IMR-90 (cell line): ENCODE data around the gene PTGES2. TPM values are rescaled to one million over a fixed set of nuclear protein-coding genes. Genes with fewer than 3 reads are reported as not detected.

Experiments
- ATAC-seq: fragments of 200-7000 bp; cut with Tn5 transposase; 2 replicates; pipeline ENCODE4 v1.9.1; 2020; ENCODE audit warnings: low read depth, mild to moderate bottlenecking, moderate library complexity
- BruUV-seq: library from RNA; stranded (reverse); fragments of 400-500 nt; replicated peaks from 2 replicates; lab custom pipeline; 2021; lab: Mats Ljungman, UMichigan
- CTCF ChIA-PET: fragments of 300-600 bp; formaldehyde crosslinking; extraction: SDS; loops from one replicate; lab custom pipeline; 2021; ENCODE audit warnings: antibody characterized with exemption; lab: Yijun Ruan, JAX
- POLR2A ChIA-PET: fragments of 300-600 bp; sonication (Branson Sonifier 250); formaldehyde crosslinking; loops from one replicate; lab custom pipeline; 2022; ENCODE audit warnings: antibody characterized with exemption; ENCODE audit not compliant: unreplicated experiment; lab: Charles Lee
- DNase-seq: peaks from one replicate; pipeline ENCODE4 v3.0.0; 2013
- H2AFZ ChIP-seq: replicated peaks from 2 replicates; pipeline ENCODE3; 2013; ENCODE audit warnings: low read length, mild to moderate bottlenecking; ENCODE audit not compliant: poor library complexity
- H2AK5ac ChIP-seq: 2 replicates; pipeline ENCODE4 v1.6.1; 2013; ENCODE audit warnings: low read depth, low read length, inconsistent platforms
- H2AK9ac ChIP-seq: replicated peaks from 2 replicates; pipeline ENCODE3; 2013; ENCODE audit warnings: mild to moderate bottlenecking, low read depth, low read length, moderate library complexity; ENCODE audit not compliant: poor library complexity
- H2BK120ac ChIP-seq: 2 replicates; pipeline ENCODE4 v1.6.1; 2013; ENCODE audit warnings: low read depth, low read length, inconsistent platforms
- H2BK15ac ChIP-seq: 3 replicates; pipeline ENCODE4 v1.6.1; 2013; ENCODE audit warnings: low read depth, low read length, inconsistent platforms
- H2BK20ac ChIP-seq: 2 replicates; pipeline ENCODE4 v1.6.1; 2013; ENCODE audit warnings: low read depth, mild to moderate bottlenecking, inconsistent platforms, low read length, moderate library complexity
- H2BK5ac ChIP-seq: 2 replicates; pipeline ENCODE4 v1.6.1; 2013; ENCODE audit warnings: mild to moderate bottlenecking, low read depth, low read length, inconsistent platforms; ENCODE audit not compliant: poor library complexity, severe bottlenecking
- H3K14ac ChIP-seq: replicated peaks from 2 replicates; pipeline ENCODE4 v1.6.1; 2013; ENCODE audit warnings: low read depth, low read length, inconsistent platforms
- H3K18ac ChIP-seq: 2 replicates; pipeline ENCODE4 v1.6.1; 2013; ENCODE audit warnings: low read depth, low read length, control low read depth
- H3K23ac ChIP-seq: 2 replicates; pipeline ENCODE4 v1.6.1; 2013; ENCODE audit warnings: low read depth, low read length, inconsistent platforms
- H3K27ac ChIP-seq: 2 replicates; pipeline ENCODE4 v1.5.1; 2013; ENCODE audit warnings: mild to moderate bottlenecking, control low read depth, low read length; ENCODE audit not compliant: insufficient read depth
- H3K27me3 ChIP-seq: 2 replicates; pipeline ENCODE4 v1.6.1; 2013; ENCODE audit warnings: low read length; ENCODE audit not compliant: control insufficient read depth, insufficient read depth
- H3K36me3 ChIP-seq: 2 replicates; pipeline ENCODE4 v1.6.1; 2013; ENCODE audit warnings: low read length, mixed read lengths; ENCODE audit not compliant: control insufficient read depth, insufficient read depth
- H3K4ac ChIP-seq: 2 replicates; pipeline ENCODE4 v1.6.1; 2013; ENCODE audit warnings: low read depth, low read length, inconsistent platforms
- H3K4me1 ChIP-seq: 2 replicates; pipeline ENCODE4 v1.6.1; 2013; ENCODE audit warnings: low read length, mixed read lengths; ENCODE audit not compliant: control insufficient read depth, insufficient read depth
- H3K4me2 ChIP-seq: 2 replicates; pipeline ENCODE4 v1.6.1; 2013; ENCODE audit warnings: low read depth, mild to moderate bottlenecking, control low read depth, low read length, moderate library complexity
- H3K4me3 ChIP-seq: 2 replicates; pipeline ENCODE4 v1.5.1; 2013; ENCODE audit warnings: low read depth, mild to moderate bottlenecking, control low read depth, low read length, moderate library complexity; ENCODE audit not compliant: insufficient read depth
- H3K56ac ChIP-seq: 2 replicates; pipeline ENCODE4 v1.6.1; 2013; ENCODE audit warnings: low read length, inconsistent platforms; ENCODE audit not compliant: insufficient read depth; ENCODE audit errors: extremely low read depth
- H3K79me1 ChIP-seq, 2 experiments: 2 replicates each; pipeline ENCODE4 v1.6.1; 2013; ENCODE audit warnings: low read length in 2 of 2, inconsistent platforms in 1 of 2, low read depth in 1 of 2
- H3K9ac ChIP-seq: 2 replicates; pipeline ENCODE4 v1.6.1; 2013; ENCODE audit warnings: low read depth, low read length, control low read depth
- H3K9me1 ChIP-seq: 2 replicates; pipeline ENCODE4 v1.6.1; 2013; ENCODE audit warnings: low read length, inconsistent platforms; ENCODE audit not compliant: insufficient read depth
- H3K9me3 ChIP-seq: 2 replicates; pipeline ENCODE4 v1.6.1; 2013; ENCODE audit warnings: low read length; ENCODE audit not compliant: control insufficient read depth, insufficient read depth
- H4K20me1 ChIP-seq: 2 replicates; pipeline ENCODE4 v1.6.1; 2013; ENCODE audit warnings: low read length, inconsistent platforms; ENCODE audit not compliant: insufficient read depth
- H4K5ac ChIP-seq: 2 replicates; pipeline ENCODE4 v1.6.1; 2013; ENCODE audit warnings: mild to moderate bottlenecking, low read depth, low read length, control low read depth
- H4K8ac ChIP-seq, 2 experiments: 2 replicates each; pipeline ENCODE4 v1.6.1; 2013; ENCODE audit warnings: low read depth in 2 of 2, low read length in 2 of 2, control low read depth in 1 of 2, inconsistent platforms in 1 of 2
- H4K91ac ChIP-seq: 2 replicates; pipeline ENCODE4 v1.6.1; 2013; ENCODE audit warnings: low read depth, low read length, inconsistent platforms; ENCODE audit not compliant: insufficient read depth
- NFE2L2 ChIP-seq: fragments of 150-350 bp; IDR thresholded peaks from 2 replicates; pipeline ENCODE4 v1.6.1; 2016; ENCODE audit warnings: low read depth, mild to moderate bottlenecking, low read length
- RAD21 ChIP-seq: IDR thresholded peaks from 2 replicates; pipeline ENCODE4 v1.6.1; 2012; ENCODE audit warnings: low read length, improper control_type of control experiment
- WGBS, 2 experiments: methylation state at CpG; one replicate each; pipeline versions ENCODE4 v1.1.5 to v1.1.7; 2013; ENCODE audit warnings: missing lambda C conversion rate in 2 of 2; ENCODE audit not compliant: insufficient read length in 1 of 2; ENCODE audit errors: extremely low coverage in 2 of 2; 5-methylcytosine and 5-hydroxymethylcytosine counted together
- dilution Hi-C: fragments of 300-500 bp; cut with HindIII; formaldehyde crosslinking; loops from one replicate; pipeline ENCODE4 v1.14.3; 2018; ENCODE audit warnings: low sequenced_read_pairs; ENCODE audit not compliant: unreplicated experiment
- in situ Hi-C: fragments of 300-500 bp; cut with MboI; formaldehyde crosslinking; loops from 3 replicates; pipeline ENCODE4 v1.14.3; 2019; ENCODE audit warnings: low sequenced_read_pairs, inconsistent platforms, mixed read lengths
- intact Hi-C: fragments of 100-400 bp; cut with micrococcal nuclease; formaldehyde crosslinking; loops from 2 replicates; pipeline ENCODE4 v1.10.0; 2022
- polyA plus RNA-seq, 3 experiments: library from polyadenylated mRNA; depleted of rRNA; stranded (reverse); fragments of >200 nt; gene quantifications; 2 replicates each; pipeline ENCODE4 v1.2.3, GENCODE V29; 2012; ENCODE audit warnings: low replicate concordance in 1 of 3
- total RNA-seq: library from RNA; depleted of rRNA; stranded (reverse); fragments of >200 nt; gene quantifications from 2 replicates; pipeline ENCODE4 v1.2.3, GENCODE V29; 2012
- TF ChIP-seq, protein P1 (sequence below): fragments of 150-350 bp; IDR thresholded peaks from 2 replicates; pipeline ENCODE4 v1.6.1; 2016; ENCODE audit warnings: low read depth, mild to moderate bottlenecking, low read length, moderate library complexity, borderline replicate concordance
- TF ChIP-seq, protein P2 (sequence below): fragments of 150-350 bp; IDR thresholded peaks from 2 replicates; pipeline ENCODE4 v1.6.1; 2017; ENCODE audit warnings: mild to moderate bottlenecking, antibody characterized with exemption, low read length, low read depth

Gene PTGES2
- total and polyA plus RNA-seq, 2 of the 4 experiments (the other 2 are of a cell fraction), result 100 to 107 TPM

DNA sequence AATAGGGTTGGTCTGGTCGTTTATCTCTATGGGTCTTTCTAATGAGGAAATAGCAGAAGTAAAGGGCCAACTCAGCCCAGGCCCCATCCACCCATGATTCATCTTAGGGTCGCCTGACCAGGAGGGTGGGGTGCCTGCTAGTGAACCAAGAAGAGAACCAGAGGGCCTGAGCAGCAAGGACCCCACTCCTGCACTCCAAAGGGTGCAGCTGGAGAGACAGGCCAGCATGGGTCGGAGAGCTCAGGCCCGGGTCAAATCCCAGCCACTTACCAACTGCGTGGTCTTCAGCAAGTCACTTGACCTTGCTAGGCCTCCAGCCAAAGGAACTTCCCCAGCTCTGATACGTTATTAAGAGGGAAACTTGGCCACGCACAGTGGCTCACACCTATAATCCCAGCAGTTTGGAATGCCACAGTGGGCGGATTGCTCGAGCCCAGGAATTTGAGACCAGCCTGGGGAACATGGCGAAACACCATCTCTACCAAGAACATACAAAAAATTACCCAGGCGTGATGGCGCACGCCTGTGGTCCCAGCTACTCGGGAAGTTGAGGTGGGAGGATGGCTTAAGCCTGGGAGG is 36.9 kb upstream of the PTGES2 start:
- no peak overlapping the region for H3K4ac ChIP-seq
- no peak overlapping the region for H4K5ac ChIP-seq
- DNase-seq (peak; percentile 39), ATAC-seq (no peak)
- no peak overlapping the region for H3K9ac ChIP-seq
- H2BK120ac ChIP-seq, result no peak overlapping the region
- H3K4me2 ChIP-seq, result no peak overlapping the region
- TF ChIP-seq, protein P1, sequence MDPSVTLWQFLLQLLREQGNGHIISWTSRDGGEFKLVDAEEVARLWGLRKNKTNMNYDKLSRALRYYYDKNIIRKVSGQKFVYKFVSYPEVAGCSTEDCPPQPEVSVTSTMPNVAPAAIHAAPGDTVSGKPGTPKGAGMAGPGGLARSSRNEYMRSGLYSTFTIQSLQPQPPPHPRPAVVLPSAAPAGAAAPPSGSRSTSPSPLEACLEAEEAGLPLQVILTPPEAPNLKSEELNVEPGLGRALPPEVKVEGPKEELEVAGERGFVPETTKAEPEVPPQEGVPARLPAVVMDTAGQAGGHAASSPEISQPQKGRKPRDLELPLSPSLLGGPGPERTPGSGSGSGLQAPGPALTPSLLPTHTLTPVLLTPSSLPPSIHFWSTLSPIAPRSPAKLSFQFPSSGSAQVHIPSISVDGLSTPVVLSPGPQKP, result no peak
- TF ChIP-seq RAD21 (no peak), NFE2L2 (no peak)
- TF ChIP-seq, protein P2, sequence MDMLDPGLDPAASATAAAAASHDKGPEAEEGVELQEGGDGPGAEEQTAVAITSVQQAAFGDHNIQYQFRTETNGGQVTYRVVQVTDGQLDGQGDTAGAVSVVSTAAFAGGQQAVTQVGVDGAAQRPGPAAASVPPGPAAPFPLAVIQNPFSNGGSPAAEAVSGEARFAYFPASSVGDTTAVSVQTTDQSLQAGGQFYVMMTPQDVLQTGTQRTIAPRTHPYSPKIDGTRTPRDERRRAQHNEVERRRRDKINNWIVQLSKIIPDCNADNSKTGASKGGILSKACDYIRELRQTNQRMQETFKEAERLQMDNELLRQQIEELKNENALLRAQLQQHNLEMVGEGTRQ, result no peak
- H3K18ac ChIP-seq, result no peak overlapping the region
- H3K9me3 ChIP-seq, result no peaks in the 10 kb centered on the region
- no TSS peak for BruUV-seq
- dilution Hi-C loops (no loop called here), intact Hi-C loops (no loop called here), in situ Hi-C loops (no loop called here)
- no peak overlapping the region for H3K27ac ChIP-seq
- peaks cover 13% of the 10 kb centered on the region for H3K9me1 ChIP-seq
- no peak overlapping the region for H2AFZ ChIP-seq
- WGBS, 2 experiments, result no CpG with 5 or more reads among the region's 14 CpGs
- H3K56ac ChIP-seq, result no peak overlapping the region
- H4K8ac ChIP-seq, result no peak overlapping the region
- peaks cover 11% of the 10 kb centered on the region for H4K20me1 ChIP-seq
- H3K23ac ChIP-seq, result no peak overlapping the region
- peaks cover 14 to 64% of the 10 kb centered on the region in 2 experiments for H3K79me1 ChIP-seq
- H3K27me3 ChIP-seq, result no peaks in the 10 kb centered on the region
- no peak overlapping the region for H2BK15ac ChIP-seq
- H3K4me3 ChIP-seq, result no peak overlapping the region
- POLR2A ChIA-PET, result no interaction called here
- H2AK9ac ChIP-seq, result no peak overlapping the region
- peaks cover 3% of the 10 kb centered on the region; the same call in 1 of the 2 replicates for H3K4me1 ChIP-seq
- no peak overlapping the region for H2AK5ac ChIP-seq
- CTCF ChIA-PET, result no interaction called here
- no peak overlapping the region for H2BK5ac ChIP-seq
- H3K36me3 ChIP-seq, result peaks cover 59% of the 10 kb centered on the region
- no peak overlapping the region for H3K14ac ChIP-seq
- H4K91ac ChIP-seq, result no peak overlapping the region
- no peak overlapping the region for H2BK20ac ChIP-seq
